Activated B cell treated with CpG ODN at 0.5 μM for 24 hours (primary cell): Measurements from ENCODE around the gene DAZAP1. TPM values are rescaled to one million over a fixed set of nuclear protein-coding genes. Genes with fewer than 3 reads are reported as not detected.

ENCODE experiments used
- ATAC-seq: fragments of 200-7000 bp; cut with Tn5 transposase; one replicate; pipeline ENCODE4 v1.10.0; 2021; ENCODE audit warnings: low read depth, mild to moderate bottlenecking, moderate library complexity
- CTCF ChIA-PET: fragments of 350-600 bp; sonication (Branson Sonifier 250); formaldehyde crosslinking; loops from one replicate; lab custom pipeline; 2021; ENCODE audit warnings: antibody characterized with exemption; lab: Charles Lee
- POLR2A ChIA-PET: fragments of 350-600 bp; sonication (Branson Sonifier 250); formaldehyde crosslinking; loops from one replicate; lab custom pipeline; 2021; ENCODE audit warnings: antibody characterized with exemption; lab: Charles Lee
- DNase-seq: peaks from one replicate; pipeline ENCODE4 v3.0.0; 2022
- H3K27ac Mint-ChIP-seq: one replicate; pipeline ENCODE4 v1.8.0; 2020; ENCODE audit warnings: mixed read lengths
- H3K27me3 Mint-ChIP-seq: one replicate; pipeline ENCODE4 v1.8.0; 2021; ENCODE audit warnings: mixed read lengths
- H3K36me3 Mint-ChIP-seq: one replicate; pipeline ENCODE4 v1.8.0; 2021; ENCODE audit warnings: low read depth, mixed read lengths
- H3K4me1 Mint-ChIP-seq: one replicate; pipeline ENCODE4 v1.8.0; 2021; ENCODE audit warnings: mixed read lengths
- H3K4me3 Mint-ChIP-seq: one replicate; pipeline ENCODE4 v1.8.0; 2020; ENCODE audit warnings: mild to moderate bottlenecking, mixed read lengths
- H3K9me3 Mint-ChIP-seq: one replicate; pipeline ENCODE4 v1.8.0; 2020; ENCODE audit warnings: mixed read lengths
- intact Hi-C: fragments of 100-400 bp; cut with micrococcal nuclease; formaldehyde crosslinking; loops from one replicate; pipeline ENCODE4 v1.15.1; 2024
- total RNA-seq: library from RNA; stranded (reverse); gene quantifications from 2 replicates; pipeline ENCODE4 v1.2.3, GENCODE V29; 2022
- TF ChIP-seq, protein P1 (sequence below): fragments of 200-600 bp; IDR thresholded peaks from one replicate; pipeline ENCODE4 v1.8.0; 2022; ENCODE audit warnings: antibody characterized with exemption, mild to moderate bottlenecking

The DAZAP1 gene
- total RNA-seq, 1 donor from 2014 or later: 195 TPM

DNA sequence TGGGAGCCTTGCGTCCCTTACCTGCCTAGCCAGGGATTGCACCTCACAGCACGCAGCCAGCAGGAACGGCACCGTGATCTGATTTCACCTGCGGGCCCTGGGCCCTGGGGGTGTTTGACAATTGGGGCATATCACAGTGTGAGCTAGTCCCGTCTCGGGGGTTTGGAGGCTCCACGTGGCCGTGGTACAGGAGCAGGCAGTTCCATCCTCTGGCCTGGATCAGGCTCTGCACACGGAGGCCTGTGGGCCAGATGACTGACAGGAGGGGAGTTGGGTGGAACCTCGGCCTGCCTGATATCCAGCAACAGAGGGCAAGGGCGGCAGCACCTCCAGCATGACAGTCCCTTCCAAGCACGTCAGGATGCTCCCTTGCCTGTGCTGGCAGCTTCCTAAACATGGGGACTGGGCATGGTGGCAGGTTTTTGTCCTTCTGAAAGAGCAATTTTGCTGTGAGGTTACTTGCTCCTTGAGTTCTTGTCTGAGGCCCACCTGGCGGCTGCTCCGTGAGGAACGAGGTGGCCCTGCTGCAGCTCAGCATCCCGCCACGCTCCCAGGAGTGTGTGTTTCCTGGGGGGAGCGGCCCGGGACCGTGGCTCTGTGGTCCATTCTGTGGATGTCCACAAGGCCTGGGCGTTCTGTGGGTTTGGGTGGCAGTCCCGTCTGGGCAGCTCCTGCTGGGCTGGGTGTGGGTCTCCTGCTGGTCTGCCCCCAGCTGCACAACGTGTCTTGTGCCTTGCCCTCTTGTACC is 24.5 kb downstream of the DAZAP1 start:
- ATAC-seq: no peak
- no peaks in the 10 kb centered on the region for H3K27me3 Mint-ChIP-seq
- POLR2A ChIA-PET: interaction anchor here (0.7 kb wide), 1 partner anchor 13 kb away, joined by 4 read pairs; no protein-coding TSS in a partner anchor
- DNase-seq: no peak
- H3K9me3 Mint-ChIP-seq: no peaks in the 10 kb centered on the region
- H3K4me1 Mint-ChIP-seq: no peaks in the 10 kb centered on the region
- intact Hi-C loops: no loop called here
- no peak overlapping the region for H3K4me3 Mint-ChIP-seq
- H3K36me3 Mint-ChIP-seq: peaks cover 50% of the 10 kb centered on the region
- H3K27ac Mint-ChIP-seq: no peak overlapping the region
- TF ChIP-seq, protein P1, sequence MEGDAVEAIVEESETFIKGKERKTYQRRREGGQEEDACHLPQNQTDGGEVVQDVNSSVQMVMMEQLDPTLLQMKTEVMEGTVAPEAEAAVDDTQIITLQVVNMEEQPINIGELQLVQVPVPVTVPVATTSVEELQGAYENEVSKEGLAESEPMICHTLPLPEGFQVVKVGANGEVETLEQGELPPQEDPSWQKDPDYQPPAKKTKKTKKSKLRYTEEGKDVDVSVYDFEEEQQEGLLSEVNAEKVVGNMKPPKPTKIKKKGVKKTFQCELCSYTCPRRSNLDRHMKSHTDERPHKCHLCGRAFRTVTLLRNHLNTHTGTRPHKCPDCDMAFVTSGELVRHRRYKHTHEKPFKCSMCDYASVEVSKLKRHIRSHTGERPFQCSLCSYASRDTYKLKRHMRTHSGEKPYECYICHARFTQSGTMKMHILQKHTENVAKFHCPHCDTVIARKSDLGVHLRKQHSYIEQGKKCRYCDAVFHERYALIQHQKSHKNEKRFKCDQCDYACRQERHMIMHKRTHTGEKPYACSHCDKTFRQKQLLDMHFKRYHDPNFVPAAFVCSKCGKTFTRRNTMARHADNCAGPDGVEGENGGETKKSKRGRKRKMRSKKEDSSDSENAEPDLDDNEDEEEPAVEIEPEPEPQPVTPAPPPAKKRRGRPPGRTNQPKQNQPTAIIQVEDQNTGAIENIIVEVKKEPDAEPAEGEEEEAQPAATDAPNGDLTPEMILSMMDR: no peak
- CTCF ChIA-PET: no interaction called here

DNA sequence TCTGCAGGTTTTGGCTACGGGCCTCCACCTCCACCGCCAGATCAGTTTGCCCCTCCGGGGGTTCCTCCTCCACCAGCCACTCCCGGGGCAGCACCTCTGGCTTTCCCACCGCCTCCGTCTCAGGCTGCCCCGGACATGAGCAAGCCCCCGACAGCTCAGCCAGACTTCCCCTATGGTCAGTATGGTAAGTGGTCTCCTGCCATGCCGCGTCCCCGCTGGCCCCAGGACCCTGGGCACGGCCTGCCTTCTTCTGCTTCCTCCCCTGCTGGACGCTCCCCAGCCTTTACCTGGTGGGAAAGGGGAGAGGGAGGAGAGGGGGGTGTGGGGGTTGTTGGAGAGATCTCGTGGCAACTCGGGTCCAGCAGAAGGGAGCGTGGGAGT is 25.1 kb downstream of the DAZAP1 start:
- no peak overlapping the region for H3K4me3 Mint-ChIP-seq
- no peaks in the 10 kb centered on the region for H3K4me1 Mint-ChIP-seq
- intact Hi-C loops: no loop called here
- no peaks in the 10 kb centered on the region for H3K9me3 Mint-ChIP-seq
- ChIA-PET POLR2A (interaction anchor here (0.9 kb wide), 1 partner anchor 24 kb away, joined by 3 read pairs; no protein-coding TSS in a partner anchor), CTCF (no interaction called here)
- H3K27ac Mint-ChIP-seq: no peak overlapping the region
- DNase-seq (no peak), ATAC-seq (no peak)
- no peaks in the 10 kb centered on the region for H3K27me3 Mint-ChIP-seq
- H3K36me3 Mint-ChIP-seq: peaks cover 45% of the 10 kb centered on the region
- TF ChIP-seq, protein P1: no peak

DNA sequence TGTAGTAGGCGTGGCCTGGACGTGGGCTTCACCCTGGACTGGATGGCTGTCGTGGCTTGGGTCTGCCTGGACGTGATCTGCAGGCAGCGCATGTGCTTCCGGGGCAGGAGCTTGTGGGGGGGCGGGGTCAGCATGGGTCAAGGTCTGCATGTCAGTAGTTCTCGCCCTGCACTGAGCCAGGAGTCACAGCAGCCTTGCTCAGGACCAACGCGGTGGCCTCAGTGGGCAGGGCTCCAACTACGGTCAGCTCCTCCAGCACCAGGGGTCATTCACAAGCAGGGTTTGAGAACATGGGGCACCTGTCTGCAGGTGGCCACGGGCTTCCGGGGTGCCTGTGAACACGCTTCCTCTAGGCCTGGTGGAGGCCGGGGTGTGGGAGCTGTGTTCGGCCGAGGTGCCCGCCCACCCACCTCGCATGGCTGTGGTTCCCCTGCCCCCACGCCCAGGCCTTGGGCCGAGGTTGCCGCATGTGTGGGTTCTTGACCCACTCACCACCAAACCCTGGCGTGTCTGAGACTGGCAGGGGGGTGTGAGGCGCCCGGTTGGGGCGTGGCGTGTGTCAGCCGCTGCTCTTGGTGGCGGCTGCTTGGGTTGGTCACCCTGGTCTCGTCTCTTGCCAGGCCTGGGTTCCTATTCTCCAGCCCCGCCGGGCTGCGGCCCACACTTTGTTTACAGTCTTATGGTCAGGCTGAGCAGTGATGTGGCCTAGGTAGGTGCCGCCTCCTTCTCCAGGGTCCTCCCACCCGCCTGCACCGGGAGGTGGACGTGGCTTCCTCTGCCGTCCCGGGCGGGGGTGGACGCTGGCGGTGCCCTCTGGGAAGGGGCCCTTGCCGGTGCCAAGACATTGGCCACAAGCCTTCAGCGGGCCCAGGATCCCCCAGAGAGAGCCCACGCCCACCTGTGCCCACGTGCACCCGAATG is 26.0 kb downstream of the DAZAP1 start:
- ATAC-seq (no peak), DNase-seq (no peak)
- Mint-ChIP-seq H3K4me3 (no peak overlapping the region), H3K27me3 (no peaks in the 10 kb centered on the region), H3K9me3 (no peaks in the 10 kb centered on the region), H3K27ac (no peak overlapping the region), H3K36me3 (peaks cover 41% of the 10 kb centered on the region), H3K4me1 (peaks cover 8% of the 10 kb centered on the region)
- ChIA-PET POLR2A (interaction anchor here (0.9 kb wide), 1 partner anchor 25 kb away, joined by 3 read pairs; no protein-coding TSS in a partner anchor), CTCF (no interaction called here)
- TF ChIP-seq, protein P1: no peak
- intact Hi-C loops: no loop called here

DNA sequence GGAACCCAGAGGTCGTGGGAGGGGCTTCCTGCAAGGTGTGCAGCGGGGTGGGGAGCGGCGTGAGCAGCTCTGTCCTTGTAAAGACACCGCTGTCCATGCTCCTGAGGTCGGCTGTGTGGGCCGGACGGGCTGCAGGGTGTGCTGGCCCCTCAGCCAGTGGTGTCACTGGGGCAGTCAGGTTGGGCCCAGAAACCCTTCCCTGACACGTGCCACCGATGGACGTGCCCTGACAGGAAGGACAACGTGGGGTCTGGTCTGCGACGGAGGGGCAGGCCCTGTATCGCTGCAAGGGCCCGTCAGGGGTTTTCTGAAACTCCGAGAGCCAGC is 26.6 kb downstream of the DAZAP1 start:
- Mint-ChIP-seq H3K27ac (no peak overlapping the region), H3K4me3 (no peak overlapping the region), H3K4me1 (peaks cover 9% of the 10 kb centered on the region), H3K36me3 (peaks cover 40% of the 10 kb centered on the region), H3K27me3 (no peaks in the 10 kb centered on the region), H3K9me3 (no peaks in the 10 kb centered on the region)
- ChIA-PET CTCF (no interaction called here), POLR2A (interaction anchor here (2.2 kb wide), 1 partner anchor 25 kb away, joined by 17 read pairs; no protein-coding TSS in a partner anchor)
- intact Hi-C loops: no loop called here
- no peak for DNase-seq
- TF ChIP-seq, protein P1: no peak
- ATAC-seq: no peak

DNA sequence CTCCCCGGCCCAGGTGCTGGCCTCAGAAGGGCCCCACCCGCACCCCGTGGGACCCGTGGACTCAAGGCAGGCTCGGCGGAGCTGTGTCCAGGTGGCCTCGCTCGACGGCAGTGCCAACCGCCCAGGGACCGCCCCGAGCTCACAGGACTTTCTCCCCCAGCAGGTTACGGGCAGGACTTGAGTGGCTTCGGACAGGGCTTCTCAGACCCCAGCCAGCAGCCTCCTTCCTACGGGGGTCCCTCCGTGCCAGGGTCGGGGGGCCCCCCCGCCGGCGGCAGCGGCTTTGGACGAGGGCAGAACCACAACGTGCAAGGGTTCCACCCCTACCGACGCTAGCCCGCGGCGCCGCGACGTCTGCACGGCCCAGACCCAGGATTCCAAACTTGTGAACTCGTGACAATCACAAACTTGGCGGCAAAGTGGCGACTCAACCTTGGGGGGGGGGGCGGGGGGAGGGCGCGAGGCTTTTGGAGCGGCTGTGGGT is 27.2 kb downstream of the DAZAP1 start:
- TF ChIP-seq, protein P1: no peak
- H3K36me3 Mint-ChIP-seq: peaks cover 42% of the 10 kb centered on the region
- H3K4me1 Mint-ChIP-seq: peaks cover 14% of the 10 kb centered on the region

More for the DNA sequence above, 27.2 kb downstream of the DAZAP1 start:
- intact Hi-C loops: no loop called here
- POLR2A ChIA-PET: interaction anchor here (2.2 kb wide), 1 partner anchor 26 kb away, joined by 17 read pairs; no protein-coding TSS in a partner anchor
- Mint-ChIP-seq H3K27ac (no peak overlapping the region), H3K4me3 (no peak overlapping the region), H3K27me3 (no peaks in the 10 kb centered on the region), H3K9me3 (no peaks in the 10 kb centered on the region)
- ATAC-seq: no peak
- DNase-seq: no peak
- CTCF ChIA-PET: no interaction called here
